ENCODE measurements around the gene ZC2HC1B. TPM values are rescaled to one million over a fixed set of nuclear protein-coding genes. Genes with fewer than 3 reads are reported as not detected.

The ZC2HC1B gene
- total RNA-seq, 1 donor from 2014 or later: not detected

DNA sequence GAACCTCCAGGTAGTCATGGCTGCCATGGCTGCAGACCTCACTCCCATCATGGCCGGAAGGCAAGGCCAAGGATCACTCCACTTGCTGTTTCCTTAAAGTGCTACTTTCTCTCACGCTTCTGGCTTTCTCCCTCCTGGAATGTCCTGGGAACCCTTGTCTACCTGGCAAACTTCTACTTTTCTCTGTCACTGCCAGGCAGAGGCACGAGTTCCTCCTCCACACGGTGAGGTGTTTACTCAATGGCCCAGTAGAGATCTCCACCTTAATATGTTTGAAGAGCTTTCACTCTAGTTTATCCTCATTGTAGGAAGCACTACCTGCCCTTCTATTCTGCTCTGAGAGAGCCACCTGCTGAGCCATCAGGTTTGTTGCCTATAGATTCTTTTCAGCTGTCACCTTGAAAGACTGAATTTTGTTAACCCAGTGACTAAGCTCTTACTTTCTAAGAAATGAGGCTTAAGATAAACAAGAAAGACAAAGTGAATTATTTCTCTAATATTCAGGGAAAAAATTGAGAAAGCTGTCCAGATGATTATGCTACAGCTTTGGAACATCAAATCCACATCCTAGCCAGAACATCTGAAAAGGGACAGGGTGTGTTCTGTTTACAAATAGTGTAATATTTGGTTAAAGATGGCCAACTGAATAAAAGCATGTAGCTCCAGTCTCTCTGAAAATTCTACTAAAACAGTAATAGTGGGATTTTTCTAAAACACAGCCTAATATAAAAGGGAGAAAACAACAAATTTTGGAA is 88.8 kb downstream of the ZC2HC1B start:
- intact Hi-C loops (cut with micrococcal nuclease): no loop called here
- DNase-seq: no peak
- no peak for ATAC-seq

DNA sequence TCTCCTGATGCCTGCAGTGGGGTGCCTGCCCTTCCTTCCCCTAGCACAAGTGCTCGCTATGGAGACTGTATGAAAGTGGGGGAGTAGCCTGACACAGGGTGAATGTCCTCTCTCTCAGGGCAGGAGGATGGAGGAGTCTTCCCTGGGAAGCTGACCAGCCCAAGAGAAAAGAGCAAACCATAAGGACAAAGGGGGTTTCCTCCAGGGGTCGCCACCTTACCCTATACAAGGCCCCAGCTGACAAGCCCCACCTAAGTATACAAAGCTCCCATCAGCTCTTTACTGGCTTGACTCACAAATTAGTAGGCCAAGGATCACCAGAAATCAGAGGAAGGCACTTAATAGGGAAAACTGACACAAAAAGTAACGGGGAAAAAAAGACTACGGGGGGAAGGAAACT is 89.6 kb downstream of the ZC2HC1B start:
- intact Hi-C loops (cut with micrococcal nuclease): no loop called here
- ATAC-seq (no peak), DNase-seq (no peak)

DNA sequence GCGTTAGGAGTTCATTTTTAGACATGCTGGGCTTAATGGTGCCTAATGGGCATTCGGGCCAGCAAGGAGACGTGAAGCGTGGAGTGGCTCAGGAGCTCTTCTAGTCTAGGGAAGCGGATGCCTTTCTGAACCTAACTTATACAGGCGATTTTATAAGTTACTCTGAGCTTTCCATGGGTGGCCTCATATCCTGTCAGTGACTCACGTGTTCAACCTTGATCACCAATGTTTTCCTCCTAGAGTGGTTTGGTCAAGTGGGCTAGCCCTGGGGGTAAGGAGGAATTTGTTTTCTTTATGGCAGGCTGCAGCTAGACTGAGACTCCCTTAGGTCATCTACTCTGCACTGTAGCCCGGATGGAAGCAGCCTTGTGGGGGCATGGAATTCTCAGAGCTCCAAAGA is 91.7 kb downstream of the ZC2HC1B start:
- ATAC-seq (no peak), DNase-seq (no peak)
- intact Hi-C loops (cut with micrococcal nuclease): no loop called here

DNA sequence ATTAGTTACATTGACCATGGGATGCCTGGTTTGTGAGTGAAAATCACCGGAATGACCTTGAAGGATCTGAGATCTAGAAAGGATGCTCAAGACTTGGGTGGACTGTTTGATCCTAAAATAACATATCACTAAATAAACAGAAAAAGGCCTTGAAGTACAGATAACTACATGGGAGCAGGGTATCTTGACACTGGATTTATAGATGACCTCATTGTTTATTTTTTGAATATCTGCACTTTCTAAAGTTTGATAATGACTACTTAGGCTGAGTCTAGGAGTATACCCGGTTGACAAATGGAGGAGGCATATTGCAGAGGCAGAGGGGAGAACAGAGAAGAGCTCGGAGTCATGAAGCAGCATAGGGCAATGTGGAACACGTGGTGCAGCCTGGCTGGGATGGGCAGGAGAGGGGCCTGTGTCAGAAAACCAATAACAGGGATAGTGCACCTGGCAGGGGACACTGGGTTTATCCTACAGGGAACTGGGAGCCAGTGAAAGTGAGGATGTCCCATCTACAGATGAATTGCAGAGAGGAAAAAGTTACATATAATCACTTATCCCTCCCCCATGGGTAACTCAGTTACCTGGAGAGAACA is 93.5 kb downstream of the ZC2HC1B start:
- intact Hi-C loops (cut with micrococcal nuclease): no loop called here
- ATAC-seq (no peak), DNase-seq (no peak)

DNA sequence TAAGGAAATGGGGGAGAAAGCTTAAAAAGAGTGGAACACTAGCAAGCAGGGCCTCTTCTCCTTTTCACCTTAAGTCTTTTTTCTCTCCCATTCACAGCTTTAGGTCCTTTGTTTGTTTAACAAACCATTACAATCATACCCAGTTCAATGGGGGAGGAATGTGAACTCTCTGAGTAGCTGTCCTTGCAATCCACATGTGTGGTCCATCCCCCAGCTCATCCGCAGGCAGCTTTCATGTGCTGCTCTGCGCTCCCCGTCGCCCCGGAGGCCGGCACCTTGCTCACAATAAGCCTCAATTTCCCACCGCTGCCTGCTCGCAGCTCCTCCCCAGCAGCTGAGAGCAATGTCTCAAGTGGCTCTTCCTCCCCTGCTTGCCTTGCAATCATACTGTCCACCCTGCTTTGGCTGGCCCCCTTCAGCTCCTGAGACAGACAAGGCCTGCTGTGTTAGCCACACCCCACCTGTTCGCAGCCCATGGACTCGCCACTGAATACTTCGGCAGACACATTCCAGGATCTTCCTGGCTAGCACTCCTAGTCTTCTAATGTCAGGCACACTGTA is 94.6 kb downstream of the ZC2HC1B start:
- intact Hi-C loops (cut with micrococcal nuclease): no loop called here
- DNase-seq (no peak), ATAC-seq (no peak)

DNA sequence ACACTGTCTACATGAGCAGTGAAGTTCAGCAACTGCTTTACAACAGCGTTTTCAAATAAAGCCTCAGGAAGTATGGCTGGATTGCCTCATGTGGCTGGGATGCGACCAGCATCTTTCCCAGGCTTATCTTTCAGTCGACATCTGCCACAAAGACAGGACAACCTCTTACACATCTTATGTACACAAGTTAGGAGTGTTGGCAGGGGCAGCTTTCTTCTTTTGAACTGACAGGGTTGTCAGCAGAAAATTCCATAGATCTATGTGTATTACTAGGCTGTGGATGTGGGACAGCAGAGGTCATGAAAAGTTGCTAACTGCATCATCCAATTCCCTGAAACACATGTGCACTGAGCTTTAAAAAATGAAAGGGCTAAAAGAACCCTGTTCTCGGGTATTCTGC is 95.7 kb downstream of the ZC2HC1B start:
- no peak for DNase-seq
- intact Hi-C loops (cut with micrococcal nuclease): no loop called here
- ATAC-seq: no peak

DNA sequence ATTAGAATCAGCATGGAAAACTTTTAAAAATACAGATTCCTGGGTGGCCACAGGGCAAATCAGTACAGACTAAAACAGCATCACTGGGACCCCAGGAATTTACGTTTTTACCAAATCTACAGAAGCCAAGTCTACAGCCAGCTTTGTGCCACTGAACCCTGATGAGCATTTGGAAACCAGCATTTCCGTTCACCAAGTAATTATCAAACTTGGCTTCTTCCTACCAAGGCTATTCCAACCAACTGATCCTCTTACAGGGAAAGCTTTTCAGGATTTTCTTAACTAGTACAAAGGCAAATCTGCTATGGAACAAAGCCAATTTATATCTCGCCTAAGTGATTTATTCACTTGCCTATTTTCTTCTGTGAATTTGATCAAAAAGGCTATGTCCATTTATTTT is 96.8 kb downstream of the ZC2HC1B start:
- DNase-seq (no peak), ATAC-seq (no peak)
- intact Hi-C loops (cut with micrococcal nuclease): no loop called here

DNA sequence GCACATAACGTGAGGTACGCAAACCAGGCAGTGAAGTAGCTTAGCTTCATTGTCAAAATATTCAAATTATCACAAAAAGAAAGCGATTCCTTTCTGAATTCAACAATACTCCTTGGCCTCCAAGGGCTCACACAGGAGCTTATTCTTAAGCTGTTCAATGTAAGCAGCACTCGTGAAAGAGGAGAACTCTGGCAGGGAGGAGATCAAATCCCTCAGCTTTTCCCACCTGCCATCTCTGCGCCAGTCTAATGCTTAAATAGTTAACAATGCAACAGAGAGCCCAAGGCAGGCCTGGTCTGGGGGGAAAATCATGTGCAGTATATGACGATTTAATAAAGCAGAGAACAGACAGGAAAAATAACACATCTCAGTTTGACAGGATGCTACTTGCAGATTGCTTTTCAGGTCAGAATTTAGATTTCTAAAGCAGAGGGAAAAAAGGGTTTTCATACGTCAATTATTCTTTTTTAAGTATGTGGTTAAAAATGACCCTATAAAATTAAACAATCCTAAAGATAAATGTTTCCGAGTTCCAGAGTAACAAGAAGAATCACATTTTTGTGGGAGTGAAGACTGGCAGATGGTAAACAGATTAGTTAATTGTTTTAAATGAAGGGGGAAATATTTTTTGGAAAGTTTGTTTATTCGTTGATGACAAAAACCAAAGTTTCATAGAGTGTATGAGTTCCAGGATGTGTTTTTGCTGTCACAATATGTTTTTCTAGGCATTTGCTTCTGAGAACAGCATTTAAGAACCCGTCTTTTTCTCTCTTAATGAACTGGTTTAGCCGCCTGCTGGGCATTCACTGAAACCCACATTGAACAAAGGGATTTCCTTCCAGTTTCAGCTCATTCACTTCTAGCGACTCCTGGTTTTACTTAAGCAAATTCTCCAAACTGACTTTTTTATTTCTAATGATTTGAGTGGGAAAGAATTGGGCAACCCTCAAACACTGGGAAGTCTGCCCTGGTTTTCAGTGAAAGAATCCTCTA is 97.9 kb downstream of the ZC2HC1B start:
- no peak for DNase-seq
- peak; percentile 31 for ATAC-seq
- intact Hi-C loops (cut with micrococcal nuclease): no loop called here

DNA sequence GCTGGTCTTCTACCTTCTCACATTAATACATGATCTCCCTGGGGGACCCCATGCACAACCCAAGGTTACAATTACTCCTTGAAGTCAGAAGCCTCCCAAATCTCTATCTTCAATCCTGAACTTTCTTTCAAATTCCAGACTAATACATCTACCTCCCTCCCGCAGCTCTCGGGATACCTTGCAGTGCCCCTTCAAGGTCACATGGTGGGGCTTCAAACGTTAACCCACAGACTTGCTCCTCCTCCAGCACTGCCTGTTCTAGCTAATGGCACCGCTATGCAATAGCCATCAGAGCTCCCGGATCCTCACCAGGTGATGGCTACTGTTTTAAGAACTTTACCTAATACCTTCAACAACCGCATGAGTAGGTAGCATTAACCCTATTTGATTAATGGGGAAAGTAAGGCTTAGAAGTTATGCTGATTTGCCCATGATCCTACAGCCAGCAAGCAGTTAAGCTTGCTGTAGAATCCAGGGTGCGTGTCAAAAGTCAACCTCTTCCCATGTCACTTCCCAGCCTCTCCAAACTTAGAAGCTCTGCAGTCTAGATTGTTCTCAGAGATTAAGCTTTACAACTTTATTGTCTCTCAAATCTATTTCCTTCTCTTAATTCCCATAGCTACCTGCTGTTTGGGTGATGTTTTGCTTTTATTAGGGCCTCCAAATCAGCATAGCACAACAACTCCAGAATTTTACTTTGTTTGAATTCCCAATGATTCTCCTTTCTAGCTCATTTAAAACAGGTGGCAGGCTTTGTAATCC is 99.1 kb downstream of the ZC2HC1B start:
- ATAC-seq: no peak
- DNase-seq: no peak
- intact Hi-C loops (cut with micrococcal nuclease): no loop called here

DNA sequence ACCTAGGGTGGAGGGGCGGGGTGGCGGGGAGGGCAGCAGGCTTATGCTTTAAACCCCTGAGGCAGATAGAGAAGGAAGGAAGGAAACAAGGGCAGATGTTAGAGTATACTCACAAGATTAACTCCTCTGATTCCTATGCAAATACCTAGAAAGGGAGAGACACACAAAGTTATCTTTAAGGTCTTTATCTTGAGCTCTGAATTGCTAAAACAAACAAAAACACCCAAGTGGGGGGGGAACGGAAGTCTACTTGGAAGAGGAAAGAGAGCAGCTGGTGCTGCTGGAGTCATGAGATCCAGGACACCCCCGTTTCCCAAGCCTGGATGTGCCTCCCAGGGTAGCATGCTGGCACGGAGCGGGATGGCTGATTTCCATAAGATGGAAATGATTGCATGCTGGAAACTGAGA is 100.4 kb downstream of the ZC2HC1B start:
- DNase-seq: peak; percentile 29
- intact Hi-C loops (cut with micrococcal nuclease): no loop called here
- peak; percentile 48 for ATAC-seq

DNA sequence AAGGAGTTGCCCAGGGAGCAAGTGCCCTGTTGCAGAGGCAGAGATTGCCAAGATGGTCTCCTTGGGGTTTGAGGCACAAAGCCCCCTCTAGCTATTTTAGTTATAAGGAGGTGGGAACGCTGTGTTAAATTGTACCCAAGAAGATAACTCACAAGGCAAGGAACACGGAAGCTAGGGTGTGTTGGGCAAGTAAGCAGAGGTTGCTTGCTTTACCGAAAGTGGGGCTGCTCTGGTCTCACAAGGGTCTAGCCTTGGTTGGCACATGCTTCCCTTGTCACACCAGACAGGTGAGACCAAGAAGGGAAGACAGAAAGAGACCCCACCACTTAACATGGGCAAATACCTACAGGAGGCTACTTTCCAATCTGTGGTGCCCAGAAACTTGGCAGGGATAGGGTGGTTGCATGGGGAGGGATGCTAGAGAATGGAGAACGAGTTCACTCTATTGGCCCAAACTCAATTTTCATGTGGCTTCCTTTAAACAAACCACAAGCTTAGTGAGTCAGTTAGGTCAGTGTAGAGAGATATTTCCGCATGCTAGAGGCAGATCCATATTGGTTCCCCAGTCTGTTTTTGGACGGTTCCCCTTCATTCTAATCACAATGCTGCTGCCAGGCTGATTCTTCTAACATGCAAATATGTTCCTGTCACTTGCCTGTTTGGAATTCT is 101.4 kb downstream of the ZC2HC1B start:
- DNase-seq: no peak
- ATAC-seq: peak; percentile 16
- intact Hi-C loops (cut with micrococcal nuclease): no loop called here

DNA sequence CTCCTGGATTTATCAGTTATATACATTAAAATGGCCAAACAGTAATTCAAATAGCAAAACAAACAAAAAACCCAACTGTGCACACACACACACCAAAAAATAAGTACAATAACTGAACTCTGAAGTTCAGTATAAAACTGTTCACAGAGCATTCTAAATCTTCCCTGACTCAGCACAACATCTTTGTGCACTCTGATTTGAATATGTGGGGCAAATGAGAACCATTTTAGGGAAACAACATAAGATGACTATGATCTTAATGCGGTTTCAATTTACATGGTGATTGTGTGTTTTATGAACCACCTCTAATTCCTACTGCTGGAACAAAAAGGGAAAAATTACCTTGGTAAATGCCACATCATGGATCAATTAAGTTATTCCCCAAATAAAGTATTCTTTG is 102.0 kb downstream of the ZC2HC1B start:
- DNase-seq: no peak
- intact Hi-C loops (cut with micrococcal nuclease): no loop called here
- no peak for ATAC-seq

DNA sequence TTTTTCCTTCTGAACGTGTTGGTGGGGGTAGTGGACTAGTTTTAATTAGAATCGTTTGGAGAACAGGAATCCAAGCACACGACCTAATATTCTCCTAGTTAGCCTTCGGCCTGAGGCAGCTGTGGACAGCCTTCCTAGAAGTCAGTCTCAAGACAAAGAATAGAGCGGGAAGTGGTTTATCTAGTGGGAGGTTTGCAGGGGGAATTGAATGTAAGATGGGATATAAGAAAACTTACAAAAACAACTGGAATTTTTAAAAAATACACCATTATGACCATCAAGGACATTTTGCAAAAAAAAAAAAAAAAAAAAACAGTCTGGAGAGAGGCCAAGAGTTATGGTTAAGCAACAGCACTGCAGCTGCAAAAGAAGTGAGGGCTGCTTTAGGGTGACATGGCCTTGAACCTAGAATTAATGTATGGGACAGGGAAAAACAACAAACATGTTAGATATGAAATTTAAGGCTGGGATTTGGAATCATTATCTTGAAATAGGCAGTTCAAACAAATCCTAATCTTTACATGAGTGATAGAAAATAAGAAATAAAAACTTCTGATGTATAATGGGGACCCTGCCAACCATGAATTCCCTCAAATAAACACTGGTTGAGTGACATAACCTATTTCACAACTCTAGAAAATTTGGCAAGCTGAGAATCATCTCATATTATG is 103.6 kb downstream of the ZC2HC1B start:
- no peak for DNase-seq
- intact Hi-C loops (cut with micrococcal nuclease): no loop called here
- ATAC-seq: peak; percentile 36

DNA sequence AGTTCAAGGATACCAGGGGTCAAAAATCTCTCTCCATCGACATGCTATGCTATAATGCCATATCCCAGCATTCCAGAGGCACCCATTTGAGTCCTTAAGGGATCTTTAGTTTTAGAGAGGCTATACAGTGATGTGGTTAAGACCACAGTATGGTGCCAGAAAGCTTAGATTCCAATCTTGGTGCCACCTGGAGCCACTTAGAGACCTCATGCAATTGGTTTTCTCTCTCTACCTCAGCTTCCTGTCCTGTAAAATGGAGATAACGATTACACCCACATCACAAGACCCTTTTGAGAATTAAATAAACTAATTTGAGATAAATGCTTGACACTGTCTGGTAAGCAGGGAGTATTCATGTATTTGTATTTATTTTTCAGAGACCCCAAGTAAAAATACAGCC is 104.8 kb downstream of the ZC2HC1B start:
- DNase-seq (no peak), ATAC-seq (no peak)
- intact Hi-C loops (cut with micrococcal nuclease): no loop called here

DNA sequence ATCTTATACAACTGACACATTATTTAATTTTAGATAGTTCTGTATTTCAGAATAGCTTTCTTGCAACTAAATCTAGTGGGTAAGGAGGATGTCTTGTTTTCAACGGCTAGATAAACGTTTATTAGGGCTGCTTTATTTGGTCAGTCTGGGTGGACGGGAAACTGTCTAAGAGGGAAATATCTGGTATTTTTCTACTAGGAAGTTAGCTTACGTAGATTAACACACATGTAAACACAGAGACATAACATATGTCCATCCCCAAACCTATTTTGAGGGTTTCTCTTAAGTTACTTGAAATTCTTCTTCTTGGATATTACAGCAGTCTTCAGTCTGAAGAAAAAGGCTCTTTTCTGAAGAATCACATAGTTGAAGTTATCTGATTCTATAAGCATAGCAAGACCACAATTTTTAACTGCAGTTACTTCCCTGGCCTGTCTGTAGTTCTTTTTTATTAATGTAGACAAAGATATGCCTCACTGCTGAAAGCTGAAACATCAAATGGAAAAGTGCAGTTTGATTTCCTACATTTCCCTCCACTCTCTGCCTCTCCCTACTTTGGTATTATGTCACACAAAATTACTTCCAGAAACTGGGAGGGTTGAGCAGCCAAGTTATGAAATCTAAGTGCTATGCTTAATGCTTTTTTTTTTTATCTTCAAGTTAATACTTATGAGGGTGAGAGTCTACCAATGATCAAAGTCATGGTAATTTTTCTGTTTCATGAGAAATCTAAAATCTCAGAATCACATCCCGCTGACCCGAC is 106.4 kb downstream of the ZC2HC1B start:
- DNase-seq (no peak), ATAC-seq (peak; percentile 75)
- intact Hi-C loops (cut with micrococcal nuclease): no loop called here

DNA sequence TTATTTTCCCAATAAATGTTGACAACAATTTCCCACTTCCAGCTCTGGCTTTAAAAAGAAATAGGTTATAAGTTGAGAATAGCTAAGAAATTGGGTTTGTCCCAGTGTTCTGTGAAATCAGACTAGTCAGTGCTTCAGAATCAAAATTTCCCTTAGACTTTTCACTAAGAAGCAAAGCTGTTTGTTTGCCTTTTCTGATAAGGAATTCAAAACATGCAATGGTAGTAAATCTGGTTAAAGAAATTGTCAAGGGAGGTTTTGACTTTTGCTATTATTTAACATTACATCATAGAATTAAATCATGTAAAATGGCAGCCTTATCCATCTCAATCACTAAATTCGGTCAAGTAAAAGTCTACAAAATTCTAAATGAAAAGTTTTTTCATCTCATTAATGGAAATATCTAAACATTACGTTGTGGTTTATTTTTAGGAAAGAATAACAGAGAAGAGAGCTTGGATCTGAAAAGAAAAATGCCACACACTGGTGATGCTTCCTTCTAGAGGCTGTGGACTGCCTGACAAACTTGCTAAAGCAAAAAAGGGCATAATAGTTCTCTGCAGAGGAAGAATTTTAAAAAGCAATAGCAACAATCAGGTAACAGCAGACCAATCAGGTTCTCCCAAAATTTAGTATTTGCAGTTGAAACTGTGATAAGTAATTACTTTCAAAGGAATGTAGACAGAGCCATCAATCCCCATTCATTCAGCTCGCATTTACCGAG is 107.4 kb downstream of the ZC2HC1B start:
- ATAC-seq: peak; percentile 26
- no peak for DNase-seq
- intact Hi-C loops (cut with micrococcal nuclease): no loop called here

All from left ventricle myocardium superior (tissue), 1 donor.